ENCODE results near the gene KIF17. TPM values are rescaled to one million over a fixed set of nuclear protein-coding genes. Genes with fewer than 3 reads are reported as not detected.

Gene KIF17
- total RNA-seq, 1 experiment from 2014 or later: 5.1 TPM

DNA sequence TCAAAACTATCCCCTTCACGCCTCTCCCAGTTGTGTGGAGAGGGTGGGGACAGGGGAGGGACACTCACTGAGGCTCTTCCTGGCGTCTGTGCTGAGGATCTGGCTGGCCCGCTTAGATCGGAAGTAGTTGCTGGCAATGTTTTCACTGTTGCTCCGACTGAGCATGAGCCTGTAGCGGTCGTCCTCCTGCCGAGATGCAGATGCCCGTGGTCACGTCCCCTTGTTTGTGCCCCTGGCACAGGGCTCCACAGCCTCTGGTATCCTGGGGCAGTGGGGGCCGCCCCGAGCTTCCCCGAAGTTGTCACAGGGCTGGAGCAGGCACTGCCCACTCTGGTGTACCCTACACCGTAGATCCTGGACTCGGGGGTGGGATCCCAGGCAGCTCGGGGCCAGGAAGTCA lies 51.7 kb downstream of the KIF17 start:
- TF ChIP-seq, protein P1, sequence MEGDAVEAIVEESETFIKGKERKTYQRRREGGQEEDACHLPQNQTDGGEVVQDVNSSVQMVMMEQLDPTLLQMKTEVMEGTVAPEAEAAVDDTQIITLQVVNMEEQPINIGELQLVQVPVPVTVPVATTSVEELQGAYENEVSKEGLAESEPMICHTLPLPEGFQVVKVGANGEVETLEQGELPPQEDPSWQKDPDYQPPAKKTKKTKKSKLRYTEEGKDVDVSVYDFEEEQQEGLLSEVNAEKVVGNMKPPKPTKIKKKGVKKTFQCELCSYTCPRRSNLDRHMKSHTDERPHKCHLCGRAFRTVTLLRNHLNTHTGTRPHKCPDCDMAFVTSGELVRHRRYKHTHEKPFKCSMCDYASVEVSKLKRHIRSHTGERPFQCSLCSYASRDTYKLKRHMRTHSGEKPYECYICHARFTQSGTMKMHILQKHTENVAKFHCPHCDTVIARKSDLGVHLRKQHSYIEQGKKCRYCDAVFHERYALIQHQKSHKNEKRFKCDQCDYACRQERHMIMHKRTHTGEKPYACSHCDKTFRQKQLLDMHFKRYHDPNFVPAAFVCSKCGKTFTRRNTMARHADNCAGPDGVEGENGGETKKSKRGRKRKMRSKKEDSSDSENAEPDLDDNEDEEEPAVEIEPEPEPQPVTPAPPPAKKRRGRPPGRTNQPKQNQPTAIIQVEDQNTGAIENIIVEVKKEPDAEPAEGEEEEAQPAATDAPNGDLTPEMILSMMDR (conservative IDR thresholded peaks at IDR 0.05): no peak
- no peak overlapping the region for H3K4me2 ChIP-seq (ENCODE audit: insufficient read depth, insufficient read length, low read length)
- WGBS (ENCODE audit: extremely low coverage, insufficient read length, low lambda C conversion rate): no CpG with 5 or more reads among the region's 16 CpGs
- no peaks in the 10 kb centered on the region for H3K9me3 ChIP-seq (ENCODE audit: control insufficient read depth, low read depth, low read length)
- H2BK120ac ChIP-seq (ENCODE audit: low read depth, low read length, poor library complexity, severe bottlenecking): no peak overlapping the region
- H2BK15ac ChIP-seq (ENCODE audit: low read depth, low read length): no peak overlapping the region
- H3K23ac ChIP-seq (ENCODE audit: insufficient read length, low read depth, low read length): no peak overlapping the region
- no peak overlapping the region for H4K5ac ChIP-seq (ENCODE audit: insufficient read length, low read depth, low read length)
- Mint-ChIP-seq H3K36me3 (ENCODE audit: insufficient read depth in 1 of 3, low read depth in 3 of 3) (peaks cover 2 to 8% (median 4%) of the 10 kb centered on the region in 3 experiments; a peak in 5 of 7 replicates), H3K4me1 (peaks cover 9 to 10% of the 10 kb centered on the region in 2 experiments), H3K27ac (no peak overlapping the region), H3K4me3 (no peak overlapping the region), H3K9me3 (peaks cover 0 to 2% of the 10 kb centered on the region in 2 experiments; a peak in 1 of 5 replicates), H3K27me3 (ENCODE audit: low read depth) (no peaks in the 10 kb centered on the region)
- no peak overlapping the region for H3K9ac ChIP-seq (ENCODE audit: extremely low read depth, insufficient read length, low read length)
- no peak overlapping the region for H3K18ac ChIP-seq (ENCODE audit: insufficient read length, low read depth, low read length)
- H2BK12ac ChIP-seq (ENCODE audit: insufficient read length, low read depth, low read length): no peak overlapping the region
- no peak overlapping the region for H3K27ac ChIP-seq (ENCODE audit: insufficient read length, low read depth, low read length)
- no peaks in the 10 kb centered on the region for H3K23me2 ChIP-seq (ENCODE audit: insufficient read length, low read depth, low read length, poor library complexity, severe bottlenecking)
- no peak overlapping the region for H3K14ac ChIP-seq (ENCODE audit: insufficient read depth, low read length)
- H3K4me1 ChIP-seq (ENCODE audit: insufficient read depth, low read length): peaks cover 2% of the 10 kb centered on the region; the same call in 1 of the 2 replicates
- H3K4ac ChIP-seq (ENCODE audit: low read depth, low read length): no peak overlapping the region
- no peaks in the 10 kb centered on the region for H4K20me1 ChIP-seq (ENCODE audit: control insufficient read depth, insufficient read depth, insufficient read length)
- H4K8ac ChIP-seq (replicated peaks; ENCODE audit: insufficient read length, low read depth, low read length): no peak overlapping the region
- H2BK20ac ChIP-seq (ENCODE audit: low read depth, low read length, poor library complexity, severe bottlenecking): no peak overlapping the region
- no peak overlapping the region for H4K91ac ChIP-seq (ENCODE audit: insufficient read length, low read depth, low read length)
- H2BK5ac ChIP-seq (ENCODE audit: insufficient read length, low read length): no peak overlapping the region
- H2AFZ ChIP-seq (ENCODE audit: low read length): no peak overlapping the region
- no peak for DNase-seq
- no peaks in the 10 kb centered on the region for H3K79me2 ChIP-seq (ENCODE audit: insufficient read depth, low read length)
- no peak overlapping the region for H3T11ph ChIP-seq (ENCODE audit: low read length)
- H3K27me3 ChIP-seq (ENCODE audit: insufficient read depth, low read length): no peaks in the 10 kb centered on the region
- no peak overlapping the region for H3K56ac ChIP-seq (ENCODE audit: insufficient read length, low read depth, low read length)
- no peaks in the 10 kb centered on the region for H3K79me1 ChIP-seq (ENCODE audit: insufficient read depth, low read depth, low read length, poor library complexity, severe bottlenecking)
- no peak overlapping the region for H2AK5ac ChIP-seq (ENCODE audit: insufficient read length, low read length)

Data from H9 (cell line).